ENCODE data around the gene ZNF709.

DNA sequence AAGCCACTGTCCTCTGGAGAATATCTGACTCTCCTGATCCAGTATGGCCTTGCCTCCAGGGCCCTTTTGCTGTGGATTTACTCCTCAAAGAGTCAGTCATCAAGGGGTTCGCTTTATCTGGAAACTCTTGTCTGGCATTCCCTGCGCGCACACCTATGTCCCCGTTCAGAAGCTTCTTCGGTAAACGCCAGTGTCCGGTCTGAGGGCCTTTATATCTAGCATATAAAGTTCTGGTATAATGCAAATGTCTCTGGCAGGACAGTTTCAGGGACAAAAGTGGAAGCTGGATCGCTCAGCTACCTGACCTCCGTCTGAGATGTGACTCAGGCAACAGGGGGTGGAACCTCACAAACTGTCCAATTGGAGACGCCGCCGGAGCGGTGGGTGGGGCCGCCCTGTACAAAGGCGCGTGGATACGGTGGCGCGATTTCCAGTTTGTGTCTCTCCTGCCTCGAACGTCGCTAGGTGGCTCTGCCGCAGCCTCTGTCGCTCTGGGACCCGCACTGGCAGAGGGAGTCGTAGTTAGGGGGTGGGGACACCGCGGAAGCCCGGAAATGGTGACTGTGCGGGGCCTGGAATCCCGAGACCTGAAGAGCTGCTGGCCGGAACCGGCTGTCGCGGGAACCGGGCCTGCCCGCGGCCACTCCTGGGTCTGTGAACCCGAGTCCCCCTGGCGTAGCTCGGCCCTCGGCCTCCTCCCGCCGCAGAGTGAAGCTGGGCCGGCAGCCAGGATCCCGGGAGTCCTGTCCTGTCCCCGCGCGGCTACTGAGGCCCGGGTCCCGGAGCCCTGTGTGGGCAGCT lies 10.6 kb upstream of the ZNF709 start:
- TF ChIP-seq EZH2 (IDR thresholded peaks at IDR 0.05; ENCODE audit: low read length, missing control alignments), result no peak
- TF ChIP-seq, protein P1, sequence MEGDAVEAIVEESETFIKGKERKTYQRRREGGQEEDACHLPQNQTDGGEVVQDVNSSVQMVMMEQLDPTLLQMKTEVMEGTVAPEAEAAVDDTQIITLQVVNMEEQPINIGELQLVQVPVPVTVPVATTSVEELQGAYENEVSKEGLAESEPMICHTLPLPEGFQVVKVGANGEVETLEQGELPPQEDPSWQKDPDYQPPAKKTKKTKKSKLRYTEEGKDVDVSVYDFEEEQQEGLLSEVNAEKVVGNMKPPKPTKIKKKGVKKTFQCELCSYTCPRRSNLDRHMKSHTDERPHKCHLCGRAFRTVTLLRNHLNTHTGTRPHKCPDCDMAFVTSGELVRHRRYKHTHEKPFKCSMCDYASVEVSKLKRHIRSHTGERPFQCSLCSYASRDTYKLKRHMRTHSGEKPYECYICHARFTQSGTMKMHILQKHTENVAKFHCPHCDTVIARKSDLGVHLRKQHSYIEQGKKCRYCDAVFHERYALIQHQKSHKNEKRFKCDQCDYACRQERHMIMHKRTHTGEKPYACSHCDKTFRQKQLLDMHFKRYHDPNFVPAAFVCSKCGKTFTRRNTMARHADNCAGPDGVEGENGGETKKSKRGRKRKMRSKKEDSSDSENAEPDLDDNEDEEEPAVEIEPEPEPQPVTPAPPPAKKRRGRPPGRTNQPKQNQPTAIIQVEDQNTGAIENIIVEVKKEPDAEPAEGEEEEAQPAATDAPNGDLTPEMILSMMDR (conservative IDR thresholded peaks at IDR 0.05 in 1 of 2, IDR thresholded peaks at IDR 0.05 in 1 of 2; ENCODE audit: low read depth in 1 of 2, low read length in 2 of 2), result peak in 1 of 2 donors; percentile 27
